NCI-H1417 (cell line): Measurements from ENCODE around the gene MTFR1L.

Source experiments
- DNase-seq, 3 experiments: peaks; one replicate each; lab custom pipeline; 2025; lab: John Stamatoyannopoulos, UW

MTFR1L gene

DNA sequence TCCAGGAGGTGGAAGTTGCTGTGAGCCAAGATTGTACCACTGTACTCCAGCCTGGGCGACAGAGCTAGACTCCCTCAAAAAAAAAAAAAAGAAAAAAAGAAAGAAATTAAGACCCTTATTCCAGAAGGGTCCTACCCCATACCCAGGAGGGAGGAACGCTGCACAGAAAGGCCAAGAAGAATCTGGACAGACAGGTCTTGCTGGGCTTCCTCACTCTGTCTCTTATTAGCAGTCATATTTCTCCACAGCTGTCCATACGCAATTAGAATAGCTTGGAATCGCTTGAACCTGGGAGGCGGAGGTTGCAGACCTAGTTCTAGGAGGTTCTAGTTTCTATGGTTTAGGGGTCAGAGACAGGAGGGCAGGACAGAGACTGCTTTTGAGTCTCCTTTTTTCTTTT, 58.9 kb downstream of the MTFR1L start:
- no peak for DNase-seq

DNA sequence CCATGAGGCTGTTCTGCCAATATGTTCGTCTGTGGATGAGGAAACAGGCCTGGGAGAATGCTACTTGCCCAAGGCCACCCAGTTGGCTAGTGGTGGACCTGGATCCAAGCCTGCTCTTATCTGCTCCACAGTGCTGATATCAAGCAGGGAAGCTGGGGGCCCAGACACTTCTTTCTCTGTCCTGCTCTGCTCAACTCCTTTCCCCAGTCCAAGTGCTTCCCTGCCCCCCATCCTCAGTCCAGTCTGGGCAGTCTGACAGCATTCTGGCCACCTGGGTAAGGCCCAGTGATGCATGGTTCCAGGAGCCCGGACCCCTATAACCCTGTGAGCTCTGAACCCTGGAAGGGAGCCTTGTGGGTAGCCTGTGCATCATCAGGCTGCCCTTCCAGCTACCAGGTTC, 59.9 kb downstream of the MTFR1L start:
- DNase-seq = no peak

DNA sequence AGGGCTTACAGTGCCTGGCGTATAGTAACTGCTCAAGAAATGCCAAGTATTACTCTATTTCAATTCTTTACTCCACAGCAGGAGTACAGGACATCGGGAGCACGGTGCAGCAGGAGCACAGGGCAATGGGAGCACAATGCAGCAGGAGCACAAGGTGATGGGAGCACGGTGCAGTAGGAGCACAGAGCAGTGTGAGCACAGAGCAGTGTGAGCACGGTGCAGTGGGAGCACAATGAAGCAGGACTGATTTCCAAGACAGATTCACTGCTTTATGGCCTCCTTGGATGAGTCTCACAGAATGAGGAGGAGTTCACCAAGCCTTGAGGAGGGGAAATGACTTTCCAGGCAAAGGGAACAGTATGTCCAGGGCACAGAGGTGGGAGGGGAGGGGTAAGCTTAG, 60.8 kb downstream of the MTFR1L start:
- DNase-seq = no peak

DNA sequence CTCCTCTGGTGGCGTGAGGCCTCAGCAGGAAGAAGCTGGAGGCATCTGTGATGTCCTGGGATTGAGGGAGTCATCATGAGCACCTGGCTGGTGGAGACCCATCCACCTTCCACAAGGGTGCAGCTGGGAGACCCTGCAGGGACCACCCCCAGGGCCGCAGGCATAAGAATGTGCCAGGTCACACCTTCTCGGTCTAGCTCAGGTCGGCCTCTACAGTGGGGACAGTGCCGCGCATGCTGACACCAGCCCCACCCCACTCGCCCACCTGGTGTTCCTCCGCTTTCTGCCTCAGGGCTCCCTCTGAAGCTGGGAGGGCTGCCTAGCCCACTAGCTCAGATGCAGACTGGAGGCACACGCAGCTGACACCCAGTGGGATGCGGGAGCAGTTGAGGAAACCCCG, 61.5 kb downstream of the MTFR1L start:
- DNase-seq = no peak
